Measurements from ENCODE around the gene OR9Q1.

- TF ChIP-seq CTCF (IDR thresholded peaks at IDR 0.05 in 4 of 5, conservative IDR thresholded peaks at IDR 0.05 in 1 of 5) (no peak), POLR2A (IDR thresholded peaks at IDR 0.05) (no peak)
These were observed 20.6 kb upstream of the OR9Q1 start for GRCh38 chr11:58003036-58003435.

Data from gastrocnemius medialis (tissue), 4 donors.